GM21723 (cell line): ENCODE data around the gene ZFYVE9.
A peak's percentile ranks its signal among the peaks of the same experiment; 100 is the strongest.
"Not testable (repeated sequence)": the region's sequence is repeated elsewhere in the genome, so short reads cannot be mapped to it uniquely, and the experiment has no call there.

Experiments used
- ATAC-seq: cut with Tn5 transposase; IDR thresholded peaks from one replicate; pipeline ENCODE4 v1.9.1; 2021; ENCODE audit warnings: mild to moderate bottlenecking, moderate library complexity; ENCODE audit not compliant: unreplicated experiment

Gene ZFYVE9

DNA sequence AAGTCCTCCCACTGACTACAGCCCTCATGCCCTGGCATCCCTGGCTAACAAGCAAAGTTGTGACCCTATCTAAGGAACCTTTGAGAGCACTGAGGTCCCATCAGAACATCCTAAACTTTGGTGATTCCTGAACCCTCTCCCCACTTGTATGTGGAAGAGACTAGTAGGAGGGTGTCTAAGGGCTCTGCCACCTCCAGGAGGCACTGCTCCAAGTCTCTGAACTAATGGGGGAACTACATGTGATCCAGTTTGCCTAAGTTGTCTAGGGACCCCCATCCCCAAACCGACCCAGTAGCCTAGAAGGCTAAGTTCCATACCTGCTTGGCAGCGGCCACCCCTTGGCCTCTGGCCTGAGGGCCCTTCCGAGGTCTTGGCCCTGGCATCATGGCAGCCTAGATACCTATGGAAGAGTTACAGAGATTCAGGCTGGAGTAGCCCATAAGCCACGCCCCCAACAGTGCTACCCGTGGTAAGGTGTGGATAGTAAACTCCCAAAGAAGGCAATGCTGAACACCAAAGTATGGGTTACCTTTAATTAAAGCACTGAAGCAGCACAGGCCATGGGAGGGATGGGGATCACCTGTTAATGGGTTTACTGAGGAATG is 222.4 kb downstream of the ZFYVE9 start:
- ATAC-seq: no peak

DNA sequence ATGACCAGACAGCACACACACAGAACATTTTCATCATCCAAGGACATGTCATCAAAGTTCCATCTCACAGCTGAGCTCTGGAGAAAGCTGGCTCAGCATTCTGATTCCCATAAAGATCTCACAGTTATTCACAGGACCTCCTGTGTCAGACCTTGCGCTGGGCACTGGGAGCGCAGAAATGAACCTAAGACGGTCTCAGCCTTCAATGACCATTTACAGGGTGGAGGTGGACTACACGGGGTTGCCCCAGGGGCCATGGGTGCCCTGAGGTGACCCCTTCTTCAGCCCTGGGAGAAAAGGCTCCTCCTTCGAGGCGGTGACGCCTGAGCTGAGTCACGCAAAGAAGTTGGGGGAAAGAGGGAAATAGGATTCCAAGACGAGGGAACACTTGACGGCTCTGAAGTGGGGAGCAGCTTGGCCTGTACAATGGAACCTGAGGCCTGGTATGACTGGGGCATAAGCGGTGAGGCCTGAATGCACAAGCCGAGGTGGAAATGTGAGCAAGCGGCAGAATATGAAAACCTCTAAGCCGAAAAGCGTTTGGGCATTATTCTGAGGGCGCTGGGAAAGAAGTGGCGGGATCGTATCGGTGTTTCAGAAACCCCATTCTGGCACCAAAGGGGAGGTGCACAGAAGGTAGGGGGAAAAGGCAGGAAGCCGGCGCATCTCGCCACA is 223.3 kb downstream of the ZFYVE9 start:
- peak; percentile 5 for ATAC-seq

DNA sequence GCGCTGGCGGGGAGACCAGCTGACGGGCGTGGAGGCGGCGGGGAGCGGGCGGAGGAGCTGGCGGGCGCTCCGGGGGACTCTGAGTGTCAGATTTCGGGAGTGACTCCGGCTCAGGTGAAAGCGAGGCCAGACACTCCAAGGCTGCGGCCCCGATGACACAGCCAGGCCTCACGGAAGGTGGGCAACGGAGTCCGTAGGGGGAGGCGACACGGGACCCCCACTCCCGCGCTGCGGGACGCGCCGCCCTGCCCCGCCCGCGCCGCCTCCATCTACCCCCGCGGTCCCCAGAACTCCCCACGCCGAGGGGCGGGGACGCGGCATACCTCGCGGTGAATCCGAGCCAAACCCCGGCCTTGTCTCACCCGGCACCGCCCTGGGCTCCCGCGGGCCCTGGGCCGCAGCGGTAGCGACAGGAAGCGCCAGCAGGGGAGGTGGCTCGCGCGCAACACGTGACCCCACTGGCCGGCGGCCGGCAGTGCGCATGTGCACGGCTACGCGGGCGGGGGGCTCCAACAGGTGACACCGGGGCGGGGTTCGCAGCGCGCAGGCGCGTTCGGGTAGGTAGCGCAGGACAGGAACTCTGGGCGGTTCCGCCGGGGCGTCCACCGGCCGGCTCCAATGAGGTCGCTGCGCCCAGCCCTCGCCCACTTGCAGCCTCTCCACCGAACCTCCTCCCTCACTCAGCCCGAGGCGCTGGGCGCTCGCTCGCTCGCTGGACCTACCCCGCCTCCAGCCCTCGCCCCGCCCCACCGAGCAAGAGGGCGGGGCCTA is 224.0 kb downstream of the ZFYVE9 start, which contains the start of gene CC2D1B:
TSS of gene CC2D1B (minus strand) at position 460 of the 771 bp plus-strand sequence. CDS start 1,585 bp downstream, outside the sequence.
- peak; percentile 89 for ATAC-seq

DNA sequence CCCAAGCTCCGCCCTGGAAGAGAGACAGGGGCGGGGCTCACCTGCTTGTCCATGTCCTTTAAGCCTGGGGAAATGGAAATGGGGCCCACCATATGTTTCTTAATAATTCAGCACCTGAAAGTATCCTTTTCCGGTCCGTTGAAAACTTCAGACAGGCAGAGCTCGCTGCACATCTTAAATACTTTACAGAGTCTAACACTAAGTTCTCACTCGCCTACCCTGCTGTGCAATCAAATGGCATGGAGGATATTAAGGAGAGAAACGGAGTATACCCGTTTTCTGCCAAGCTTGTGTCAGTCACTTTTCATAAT is 224.6 kb downstream of the ZFYVE9 start:
- no peak for ATAC-seq

DNA sequence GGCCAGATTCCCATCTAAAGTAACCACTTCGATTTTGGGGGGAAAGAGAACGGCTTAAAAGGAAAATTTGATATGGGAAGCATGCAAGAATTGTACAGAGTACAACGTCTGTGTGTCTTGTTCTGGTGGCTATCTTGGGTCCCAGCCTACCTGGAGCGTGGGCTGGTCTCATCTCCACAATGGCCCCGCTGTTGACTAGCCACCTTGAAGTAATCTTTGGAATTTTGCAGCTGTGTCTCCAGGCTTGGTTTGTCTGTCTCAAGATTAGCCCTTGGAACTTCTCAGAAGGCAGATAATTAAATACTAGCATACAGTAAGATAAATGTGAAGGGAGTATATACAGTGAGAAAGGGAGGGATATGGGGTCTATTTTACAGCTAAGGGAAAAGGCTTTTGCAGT is 225.4 kb downstream of the ZFYVE9 start:
- ATAC-seq: no peak

DNA sequence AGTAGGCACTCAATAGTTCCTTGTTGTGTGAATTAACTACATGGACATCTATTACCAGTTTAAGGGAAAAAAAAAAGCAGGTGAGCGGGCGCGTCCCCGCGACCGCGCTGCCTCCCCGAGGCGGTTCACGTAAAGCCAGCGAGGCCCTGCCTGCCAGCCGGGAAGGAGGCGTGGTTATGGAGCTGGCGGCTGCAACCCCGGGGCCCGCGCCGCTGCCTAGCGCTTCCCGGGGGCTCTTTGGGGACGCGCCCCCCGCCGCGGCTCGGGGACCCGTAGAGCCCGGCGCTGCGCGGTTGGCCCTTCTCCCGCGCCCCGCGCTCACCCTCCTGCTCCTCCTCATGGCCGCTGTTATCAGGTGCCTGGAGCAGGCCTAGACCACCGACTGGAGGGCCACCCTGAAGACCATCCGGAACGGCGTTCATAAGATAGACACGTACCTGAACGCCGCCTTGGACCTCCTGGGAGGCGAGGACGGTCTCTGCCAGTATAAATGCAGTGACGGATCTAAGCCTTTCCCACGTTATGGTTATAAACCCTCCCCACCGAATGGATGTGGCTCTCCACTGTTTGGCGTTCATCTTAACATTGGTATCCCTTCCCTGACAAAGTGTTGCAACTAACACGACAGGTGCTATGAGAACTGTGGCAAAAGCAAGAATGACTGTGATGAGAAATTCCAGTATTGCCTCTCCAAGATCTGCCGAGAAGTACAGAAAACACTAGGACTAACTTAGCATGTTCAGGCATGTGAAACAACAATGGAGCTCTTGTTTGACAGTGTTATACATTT is 226.7 kb downstream of the ZFYVE9 start:
- no peak for ATAC-seq

DNA sequence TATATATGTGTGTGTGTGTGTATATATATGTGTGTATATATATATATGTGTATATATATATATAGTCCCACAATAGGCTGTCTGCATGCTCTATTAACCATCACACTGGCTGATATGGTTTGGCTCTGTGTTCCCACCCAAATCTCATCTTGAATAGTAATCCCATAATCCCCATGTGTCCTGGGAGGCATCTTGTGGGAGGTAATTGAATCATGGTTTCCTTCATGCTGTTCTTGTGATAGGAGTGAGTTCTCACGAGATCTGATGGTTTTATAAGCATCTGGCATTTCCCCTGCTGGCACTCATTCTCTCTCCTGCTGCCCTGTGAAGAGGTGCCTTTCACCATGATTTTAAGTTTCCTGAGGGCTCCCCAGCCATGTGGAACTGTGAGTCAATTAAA is 228.0 kb downstream of the ZFYVE9 start:
- not testable (repeated sequence) for ATAC-seq

DNA sequence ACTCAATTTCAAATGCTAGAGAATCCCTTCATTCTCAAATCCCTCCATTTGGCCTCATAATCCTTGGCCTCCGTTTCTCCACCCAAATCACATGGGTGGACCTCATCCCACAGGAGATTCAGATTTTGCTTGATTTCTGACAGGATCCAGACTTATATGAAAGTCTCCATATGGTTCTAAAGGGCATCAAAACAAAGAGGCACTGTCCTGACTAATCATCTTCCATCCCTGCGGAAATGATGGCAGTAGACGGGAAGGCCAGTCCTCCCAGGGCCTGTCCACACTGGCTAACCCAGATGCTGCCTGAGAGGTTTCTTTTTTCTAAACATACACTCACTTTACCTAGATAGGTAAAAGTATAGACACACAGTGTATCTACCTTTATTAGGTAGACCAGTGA is 243.5 kb downstream of the ZFYVE9 start:
- no peak for ATAC-seq

DNA sequence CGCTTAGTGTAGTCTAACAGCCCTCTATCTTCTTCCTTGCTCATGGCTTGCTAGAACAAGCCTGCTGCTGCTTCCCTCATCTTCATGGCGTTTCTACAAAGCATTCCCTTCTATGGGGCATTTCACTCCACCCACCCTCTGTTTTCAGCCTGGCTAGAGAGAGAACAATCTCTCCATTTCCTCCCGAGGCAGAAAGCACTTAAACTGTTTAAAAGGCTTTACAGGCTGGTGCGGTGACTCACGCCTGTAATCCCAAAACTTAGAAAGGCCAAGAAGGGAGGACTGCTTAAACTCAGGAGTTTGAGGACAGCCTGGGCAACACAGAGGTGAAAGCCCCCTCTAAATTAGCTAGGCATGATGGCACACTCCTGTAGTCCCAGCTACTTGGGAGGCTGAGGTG is 244.6 kb downstream of the ZFYVE9 start:
- ATAC-seq: no peak

DNA sequence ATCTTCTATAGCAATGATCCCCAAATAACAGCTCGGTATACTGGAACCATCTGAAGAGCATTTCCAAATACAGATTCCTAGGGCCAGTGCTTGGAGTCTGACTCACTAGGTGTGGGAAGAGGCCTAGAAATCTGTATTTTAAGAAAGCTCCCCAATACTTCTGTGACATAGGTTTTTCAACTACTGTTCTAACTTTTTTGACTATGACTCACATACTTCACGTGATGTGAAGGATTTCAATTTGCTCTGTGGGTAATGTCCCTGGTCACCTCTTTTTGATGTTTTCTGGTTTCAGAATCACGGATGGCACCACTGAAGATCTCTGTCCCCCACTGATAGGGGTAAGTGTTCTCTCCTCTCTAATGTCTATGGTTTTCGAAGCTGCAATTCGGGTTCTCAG is 251.3 kb downstream of the ZFYVE9 start:
- no peak for ATAC-seq
